ENCODE results near the gene ALDH3B2.

DNA sequence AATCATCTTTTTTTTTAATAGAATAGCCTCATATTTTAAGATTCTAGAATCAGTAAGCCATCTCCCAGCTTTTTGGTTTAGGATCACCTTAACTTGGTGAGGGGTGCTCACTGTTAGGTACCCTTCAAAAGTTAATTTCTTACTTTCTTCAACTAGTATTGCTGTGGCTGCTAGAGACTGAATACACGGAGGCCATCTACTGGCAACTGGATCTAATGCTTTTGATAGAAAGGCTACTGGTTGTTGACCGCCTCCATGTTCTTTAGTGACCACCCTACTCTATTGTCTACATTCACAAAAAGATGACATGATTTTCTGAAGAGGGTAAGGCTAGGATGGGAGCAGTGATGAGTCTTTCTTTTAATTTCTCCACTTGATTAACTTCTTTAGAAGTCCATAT lies 16.7 kb upstream of the ALDH3B2 start:
- TF ChIP-seq, protein P1, sequence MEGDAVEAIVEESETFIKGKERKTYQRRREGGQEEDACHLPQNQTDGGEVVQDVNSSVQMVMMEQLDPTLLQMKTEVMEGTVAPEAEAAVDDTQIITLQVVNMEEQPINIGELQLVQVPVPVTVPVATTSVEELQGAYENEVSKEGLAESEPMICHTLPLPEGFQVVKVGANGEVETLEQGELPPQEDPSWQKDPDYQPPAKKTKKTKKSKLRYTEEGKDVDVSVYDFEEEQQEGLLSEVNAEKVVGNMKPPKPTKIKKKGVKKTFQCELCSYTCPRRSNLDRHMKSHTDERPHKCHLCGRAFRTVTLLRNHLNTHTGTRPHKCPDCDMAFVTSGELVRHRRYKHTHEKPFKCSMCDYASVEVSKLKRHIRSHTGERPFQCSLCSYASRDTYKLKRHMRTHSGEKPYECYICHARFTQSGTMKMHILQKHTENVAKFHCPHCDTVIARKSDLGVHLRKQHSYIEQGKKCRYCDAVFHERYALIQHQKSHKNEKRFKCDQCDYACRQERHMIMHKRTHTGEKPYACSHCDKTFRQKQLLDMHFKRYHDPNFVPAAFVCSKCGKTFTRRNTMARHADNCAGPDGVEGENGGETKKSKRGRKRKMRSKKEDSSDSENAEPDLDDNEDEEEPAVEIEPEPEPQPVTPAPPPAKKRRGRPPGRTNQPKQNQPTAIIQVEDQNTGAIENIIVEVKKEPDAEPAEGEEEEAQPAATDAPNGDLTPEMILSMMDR (IDR thresholded peaks at IDR 0.05 in 8 of 11, conservative IDR thresholded peaks at IDR 0.05 in 3 of 11) = no peak
- no peak for TF ChIP-seq POLR2AphosphoS5 (IDR thresholded peaks at IDR 0.05)
